Testis (tissue), 5 donors: ENCODE results near the gene MYO7A. TPM values are rescaled to one million over a fixed set of nuclear protein-coding genes. Genes with fewer than 3 reads are reported as not detected.

Source experiments
- DNase-seq: peaks from one replicate; pipeline ENCODE4 v3.0.0-alpha.2; 2019
- H3K27ac ChIP-seq, 2 donors: fragments of 200-600 bp; sonication (generic); one replicate each; pipeline ENCODE4 v1.5.1; 2019
- H3K27me3 ChIP-seq: fragments of 200-600 bp; sonication (generic); one replicate; pipeline ENCODE4 v1.5.1; 2019
- H3K36me3 ChIP-seq: fragments of 200-600 bp; sonication (generic); one replicate; pipeline ENCODE4 v1.5.1; 2017; ENCODE audit warnings: low read depth; ENCODE audit errors: missing control alignments
- H3K4me1 ChIP-seq: fragments of 200-600 bp; sonication (generic); one replicate; pipeline ENCODE4 v1.5.1; 2019
- H3K4me3 ChIP-seq, 2 donors: fragments of 200-600 bp; sonication (generic); one replicate each; pipeline ENCODE4 v1.5.1; 2017 to 2019
- H3K9me3 ChIP-seq: fragments of 200-600 bp; sonication (generic); one replicate; pipeline ENCODE4 v1.5.1; 2017
- POLR2A ChIP-seq: fragments of 450-650 bp; IDR thresholded peaks from one replicate; pipeline ENCODE4 v1.6.1; 2017; ENCODE audit warnings: antibody characterized with exemption, mild to moderate bottlenecking, moderate library complexity
- WGBS, 2 donors: methylation state at CpG; one replicate each; pipeline ENCODE4 v1.1.5; 2018; 5-methylcytosine and 5-hydroxymethylcytosine counted together
- intact Hi-C: fragments of 100-400 bp; cut with DNase I; formaldehyde crosslinking; loops from one replicate; pipeline ENCODE4 v1.15.1; 2023; ENCODE audit warnings: low total_unique reads
- long read RNA-seq, 2 donors: transcript quantifications; one replicate each; lab custom pipeline, GENCODE V29; 2026
- polyA plus RNA-seq: library from polyadenylated mRNA; stranded (reverse); fragments of 350-450 nt; fragmentation: Illumina TruSeq; extraction: RNeasy Lipid Tissue Mini Kit (QIAGEN cat#74804); gene quantifications from one replicate; pipeline ENCODE4 v1.2.3, GENCODE V29; 2014; ENCODE audit warnings: low read depth, low replicate concordance; ENCODE audit not compliant: insufficient read depth
- total RNA-seq, 2 donors: library from RNA; depleted of rRNA; stranded (reverse); fragments of >200 nt; gene quantifications; one replicate each; pipeline ENCODE4 v1.2.3, GENCODE V29; 2016
- TF ChIP-seq, protein P1 (sequence below), 3 experiments: fragments of 450-650 bp in 2 of 3; fragments of 200-600 bp in 1 of 3; sonication (generic) in 1 of 3; IDR thresholded peaks; one replicate each; pipeline ENCODE4 v1.5.1; 2016 to 2019; ENCODE audit warnings: antibody characterized with exemption in 3 of 3, mild to moderate bottlenecking in 2 of 3, moderate library complexity in 1 of 3

The MYO7A gene
- total RNA-seq: 100 to 1,000 TPM; 161 to 239 TPM
- polyA plus RNA-seq: 40.1 TPM
- long read RNA-seq, donor 1: 0 reads
- long read RNA-seq, donor 2: 0 reads

DNA sequence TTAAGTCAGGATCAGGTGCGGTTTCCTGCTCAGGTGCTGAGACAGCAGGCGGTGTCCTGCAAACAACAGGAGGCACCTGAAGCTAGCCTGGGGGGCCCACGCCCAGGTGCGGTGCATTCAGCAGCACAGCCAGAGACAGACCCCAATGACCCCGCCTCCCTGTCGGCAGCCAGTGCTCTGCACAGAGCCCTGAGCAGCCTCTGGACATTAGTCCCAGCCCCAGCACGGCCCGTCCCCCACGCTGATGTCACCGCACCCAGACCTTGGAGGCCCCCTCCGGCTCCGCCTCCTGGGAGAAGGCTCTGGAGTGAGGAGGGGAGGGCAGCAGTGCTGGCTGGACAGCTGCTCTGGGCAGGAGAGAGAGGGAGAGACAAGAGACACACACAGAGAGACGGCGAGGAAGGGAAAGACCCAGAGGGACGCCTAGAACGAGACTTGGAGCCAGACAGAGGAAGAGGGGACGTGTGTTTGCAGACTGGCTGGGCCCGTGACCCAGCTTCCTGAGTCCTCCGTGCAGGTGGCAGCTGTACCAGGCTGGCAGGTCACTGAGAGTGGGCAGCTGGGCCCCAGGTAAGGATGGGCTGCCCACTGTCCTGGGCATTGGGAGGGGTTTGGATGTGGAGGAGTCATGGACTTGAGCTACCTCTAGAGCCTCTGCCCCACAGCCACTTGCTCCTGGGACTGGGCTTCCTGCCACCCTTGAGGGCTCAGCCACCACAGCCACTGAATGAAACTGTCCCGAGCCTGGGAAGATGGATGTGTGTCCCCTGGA, at the start of gene MYO7A:
TSS of gene MYO7A (plus strand) at position 327 of the 772 bp plus-strand sequence. CDS start 2,389 bp downstream, outside the sequence.
- Histone ChIP-seq H3K27ac (peak within 1 kb of the TSS; percentile 67 to 69), H3K27me3 (no peaks in the 10 kb centered on the region), H3K4me3 (peak within 1 kb of the TSS; percentile 6 to 54), H3K4me1 (peaks cover 53% of the 10 kb centered on the region), H3K36me3 (no peaks in the 10 kb centered on the region), H3K9me3 (no peaks in the 10 kb centered on the region)
- no peak for TF ChIP-seq POLR2A
- TF ChIP-seq, protein P1, sequence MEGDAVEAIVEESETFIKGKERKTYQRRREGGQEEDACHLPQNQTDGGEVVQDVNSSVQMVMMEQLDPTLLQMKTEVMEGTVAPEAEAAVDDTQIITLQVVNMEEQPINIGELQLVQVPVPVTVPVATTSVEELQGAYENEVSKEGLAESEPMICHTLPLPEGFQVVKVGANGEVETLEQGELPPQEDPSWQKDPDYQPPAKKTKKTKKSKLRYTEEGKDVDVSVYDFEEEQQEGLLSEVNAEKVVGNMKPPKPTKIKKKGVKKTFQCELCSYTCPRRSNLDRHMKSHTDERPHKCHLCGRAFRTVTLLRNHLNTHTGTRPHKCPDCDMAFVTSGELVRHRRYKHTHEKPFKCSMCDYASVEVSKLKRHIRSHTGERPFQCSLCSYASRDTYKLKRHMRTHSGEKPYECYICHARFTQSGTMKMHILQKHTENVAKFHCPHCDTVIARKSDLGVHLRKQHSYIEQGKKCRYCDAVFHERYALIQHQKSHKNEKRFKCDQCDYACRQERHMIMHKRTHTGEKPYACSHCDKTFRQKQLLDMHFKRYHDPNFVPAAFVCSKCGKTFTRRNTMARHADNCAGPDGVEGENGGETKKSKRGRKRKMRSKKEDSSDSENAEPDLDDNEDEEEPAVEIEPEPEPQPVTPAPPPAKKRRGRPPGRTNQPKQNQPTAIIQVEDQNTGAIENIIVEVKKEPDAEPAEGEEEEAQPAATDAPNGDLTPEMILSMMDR (IDR thresholded peaks at IDR 0.05): peak in 1 of 3 experiments; percentile 6
- intact Hi-C loops: loop anchor here (5.0 to 10.0 kb wide), 2 partner anchors 54 to 417 kb away; no protein-coding TSS in a partner anchor
- 16 to 18% methylated on average over 8 to 20 of the region's 20 CpGs for WGBS, 2 donors
- DNase-seq: peak; percentile 95

DNA sequence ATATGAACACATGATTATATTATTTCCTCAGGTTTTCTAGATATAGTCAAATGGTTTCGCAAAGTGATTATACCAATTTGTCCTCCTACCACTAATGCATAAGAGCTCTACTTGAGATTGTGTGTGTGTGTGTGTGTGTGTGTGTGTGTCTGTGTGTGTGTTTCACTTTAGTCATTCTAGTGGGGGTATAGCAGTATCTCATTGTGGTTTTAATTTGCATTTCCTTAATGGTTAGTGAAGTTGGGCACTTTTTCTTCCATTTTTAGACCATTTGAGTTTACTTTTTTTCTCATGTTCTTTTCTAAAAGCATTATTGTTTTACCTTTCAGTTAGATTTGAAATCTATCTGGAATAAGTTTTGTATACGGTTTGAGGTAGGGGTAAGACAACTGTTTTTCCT, 48.4 kb upstream of the MYO7A start:
- no peak overlapping the region for H3K27ac ChIP-seq
- peaks cover 37% of the 10 kb centered on the region for H3K4me1 ChIP-seq
- DNase-seq: no peak
- no peaks in the 10 kb centered on the region for H3K27me3 ChIP-seq
- H3K9me3 ChIP-seq: no peaks in the 10 kb centered on the region
- intact Hi-C loops: no loop called here
- WGBS, 2 donors: 88 to 96% methylated on average over 2 of the region's 2 CpGs
- H3K36me3 ChIP-seq: no peaks in the 10 kb centered on the region
- TF ChIP-seq, protein P1 (IDR thresholded peaks at IDR 0.05): no peak
- no peak for TF ChIP-seq POLR2A
- no peak overlapping the region for H3K4me3 ChIP-seq

DNA sequence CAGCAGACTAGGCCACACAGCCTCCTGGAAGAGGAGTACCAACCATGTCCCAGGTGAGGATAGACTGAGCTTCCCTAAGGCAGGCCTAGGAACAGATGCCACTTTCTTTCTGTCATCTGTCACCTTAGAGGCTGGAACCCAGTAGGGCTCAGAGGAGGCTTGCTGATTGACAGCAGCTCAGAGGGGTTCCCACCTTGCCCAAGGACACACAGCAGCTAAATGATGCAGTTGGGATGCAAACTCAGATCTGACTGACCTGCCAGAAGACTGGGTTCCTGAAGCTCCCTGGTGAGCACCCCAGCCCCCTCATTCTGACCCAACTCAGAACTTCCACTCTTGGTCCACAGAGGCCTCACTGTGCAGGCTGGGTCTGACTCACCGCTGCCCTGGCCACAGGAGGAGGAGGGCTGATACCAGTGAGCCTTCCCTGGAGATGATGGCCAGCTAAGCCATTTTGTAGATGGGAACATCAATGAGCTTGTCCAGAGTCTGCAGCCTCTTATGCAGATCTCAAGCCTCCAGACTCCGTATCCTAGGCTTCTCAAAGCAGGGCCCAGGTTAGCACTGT, 47.3 kb upstream of the MYO7A start:
- H3K36me3 ChIP-seq: no peaks in the 10 kb centered on the region
- WGBS, 2 donors: 93 to 95% methylated on average over 2 of the region's 2 CpGs
- H3K4me3 ChIP-seq: no peak overlapping the region
- no peak for DNase-seq
- no peaks in the 10 kb centered on the region for H3K9me3 ChIP-seq
- intact Hi-C loops: no loop called here
- H3K27me3 ChIP-seq: no peaks in the 10 kb centered on the region
- peaks cover 42% of the 10 kb centered on the region for H3K4me1 ChIP-seq
- no peak overlapping the region for H3K27ac ChIP-seq
- TF ChIP-seq POLR2A: no peak
- TF ChIP-seq, protein P1 (IDR thresholded peaks at IDR 0.05): no peak

DNA sequence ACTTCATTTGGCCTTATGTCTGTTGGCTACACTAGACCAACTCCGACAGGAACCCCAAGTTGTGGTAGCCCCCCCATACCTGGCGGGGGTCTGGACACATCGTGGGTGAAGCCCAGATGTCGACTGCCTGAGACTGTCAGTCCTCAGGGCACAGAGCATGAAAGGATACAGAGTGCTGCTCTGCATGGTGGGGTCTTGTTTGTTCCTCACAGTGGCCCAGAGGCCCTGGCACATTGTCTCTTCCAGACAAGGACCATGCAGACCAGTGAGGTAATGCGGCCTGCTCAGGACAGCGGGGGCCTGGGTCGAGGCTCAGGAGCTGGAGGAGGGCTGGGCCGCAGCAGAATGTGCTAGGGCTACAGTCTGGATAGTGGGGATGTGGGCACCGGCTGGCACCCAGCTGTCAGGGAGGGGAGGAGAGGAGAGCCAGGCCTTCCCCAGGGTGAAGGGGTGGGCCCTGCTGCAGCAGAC, 46.6 kb upstream of the MYO7A start:
- no peak for DNase-seq
- no peak overlapping the region for H3K27ac ChIP-seq
- TF ChIP-seq, protein P1 (IDR thresholded peaks at IDR 0.05): no peak
- TF ChIP-seq POLR2A: no peak
- no peak overlapping the region for H3K4me3 ChIP-seq
- H3K27me3 ChIP-seq: no peaks in the 10 kb centered on the region
- 89 to 94% methylated on average over 8 to 9 of the region's 9 CpGs for WGBS, 2 donors
- H3K4me1 ChIP-seq: peaks cover 49% of the 10 kb centered on the region
- no peaks in the 10 kb centered on the region for H3K9me3 ChIP-seq
- intact Hi-C loops: no loop called here
- H3K36me3 ChIP-seq: no peaks in the 10 kb centered on the region
